Smooth muscle cell (in vitro differentiated cells): ENCODE measurements around the gene SNAPIN. TPM values are rescaled to one million over a fixed set of nuclear protein-coding genes. Genes with fewer than 3 reads are reported as not detected.

ENCODE experiments used
- DNase-seq: peaks from one replicate; lab custom pipeline; 2025; ENCODE audit not compliant: unreplicated experiment; lab: John Stamatoyannopoulos, UW
- H2AFZ ChIP-seq: fragments of 200-600 bp; sonication (generic); 2 replicates; pipeline ENCODE4 v1.6.0; 2016; ENCODE audit warnings: antibody characterized with exemption, low read depth, mild to moderate bottlenecking
- H3F3A ChIP-seq: fragments of 200-600 bp; sonication (generic); 2 replicates; pipeline ENCODE4 v1.6.0; 2017; ENCODE audit warnings: antibody characterized with exemption, low read depth
- H3K27ac ChIP-seq: fragments of 200-600 bp; sonication (generic); 2 replicates; pipeline ENCODE4 v1.5.1; 2016; ENCODE audit warnings: low read depth, mild to moderate bottlenecking
- H3K27me3 ChIP-seq: fragments of 200-600 bp; sonication (generic); 2 replicates; pipeline ENCODE4 v1.6.1; 2016; ENCODE audit warnings: low read depth, mild to moderate bottlenecking
- H3K36me3 ChIP-seq: fragments of 200-600 bp; sonication (generic); 2 replicates; pipeline ENCODE4 v1.5.1; 2016; ENCODE audit warnings: low read depth
- H3K4me1 ChIP-seq: fragments of 200-600 bp; sonication (generic); 2 replicates; pipeline ENCODE4 v1.5.1; 2016; ENCODE audit warnings: low read depth
- H3K4me2 ChIP-seq: fragments of 200-600 bp; sonication (generic); 2 replicates; pipeline ENCODE4 v1.6.0; 2016; ENCODE audit warnings: mild to moderate bottlenecking
- H3K4me3 ChIP-seq: fragments of 200-600 bp; sonication (generic); 2 replicates; pipeline ENCODE4 v1.5.1; 2016; ENCODE audit warnings: mild to moderate bottlenecking
- H3K79me2 ChIP-seq: fragments of 200-600 bp; sonication (generic); 2 replicates; pipeline ENCODE4 v1.6.0; 2016; ENCODE audit warnings: low read depth, mild to moderate bottlenecking
- H3K9ac ChIP-seq: fragments of 200-600 bp; sonication (generic); 2 replicates; pipeline ENCODE4 v1.6.0; 2016; ENCODE audit warnings: low read depth
- H3K9me3 ChIP-seq: fragments of 200-600 bp; sonication (generic); replicated peaks from 2 replicates; pipeline ENCODE4 v1.5.1; 2016; ENCODE audit warnings: low read depth
- H4K20me1 ChIP-seq: fragments of 200-600 bp; sonication (generic); 2 replicates; pipeline ENCODE4 v1.6.0; 2016; ENCODE audit warnings: low read depth
- WGBS: methylation state at CpG from one replicate; pipeline ENCODE4 v1.1.7; 2016; ENCODE audit warnings: low lambda C conversion rate; 5-methylcytosine and 5-hydroxymethylcytosine counted together
- polyA plus RNA-seq: library from polyadenylated mRNA; unstranded; fragments of >200 nt; fragmentation: Nextera tagmentation; extraction: Ambion mirVana; gene quantifications from 2 replicates; pipeline ENCODE4 v1.2.1, GENCODE V29; 2016
- total RNA-seq: library from RNA; depleted of rRNA; stranded (reverse); fragments of >200 nt; gene quantifications from 2 replicates; pipeline ENCODE4 v1.2.3, GENCODE V29; 2014
- TF ChIP-seq, protein P1 (sequence below): fragments of 200-600 bp; sonication (generic); IDR thresholded peaks from 2 replicates; pipeline ENCODE4 v1.5.1; 2017; ENCODE audit warnings: borderline replicate concordance, mild to moderate bottlenecking, antibody characterized with exemption; ENCODE audit not compliant: insufficient read depth, poor library complexity, severe bottlenecking

Gene SNAPIN
- total and polyA plus RNA-seq, 2 experiments from 2014 or later = 52.0 to 65.5 TPM

DNA sequence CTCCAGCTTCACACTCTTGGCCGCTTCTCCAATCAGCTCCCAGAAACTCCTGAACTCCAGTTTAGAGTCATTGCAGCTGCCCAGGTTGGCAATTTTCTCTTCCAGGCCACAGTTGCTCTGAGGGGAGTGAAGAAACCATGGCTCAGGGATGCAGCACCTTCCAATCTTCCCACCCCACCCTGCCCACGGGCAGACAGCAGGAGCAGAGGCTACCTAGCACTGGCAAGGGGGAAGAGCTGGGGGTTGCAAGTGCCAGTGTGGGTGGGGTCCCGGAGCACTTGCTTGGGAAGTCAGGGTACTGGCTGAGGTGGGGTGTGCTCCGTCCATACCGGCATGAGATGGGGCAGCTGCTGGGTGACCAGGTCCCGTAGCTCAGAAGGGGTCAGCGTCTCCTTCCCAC is 43.6 kb upstream of the SNAPIN start:
- Histone ChIP-seq H3K4me2 (no peak overlapping the region), H3F3A (peaks cover 8% of the 10 kb centered on the region), H2AFZ (no peak overlapping the region), H3K27ac (no peak overlapping the region), H3K9me3 (no peaks in the 10 kb centered on the region), H3K79me2 (peaks cover 33% of the 10 kb centered on the region), H3K4me1 (peaks cover 29% of the 10 kb centered on the region), H3K4me3 (no peak overlapping the region), H4K20me1 (no peaks in the 10 kb centered on the region), H3K27me3 (no peaks in the 10 kb centered on the region), H3K9ac (no peak overlapping the region), H3K36me3 (no peaks in the 10 kb centered on the region)
- DNase-seq = no peak
- TF ChIP-seq, protein P1, sequence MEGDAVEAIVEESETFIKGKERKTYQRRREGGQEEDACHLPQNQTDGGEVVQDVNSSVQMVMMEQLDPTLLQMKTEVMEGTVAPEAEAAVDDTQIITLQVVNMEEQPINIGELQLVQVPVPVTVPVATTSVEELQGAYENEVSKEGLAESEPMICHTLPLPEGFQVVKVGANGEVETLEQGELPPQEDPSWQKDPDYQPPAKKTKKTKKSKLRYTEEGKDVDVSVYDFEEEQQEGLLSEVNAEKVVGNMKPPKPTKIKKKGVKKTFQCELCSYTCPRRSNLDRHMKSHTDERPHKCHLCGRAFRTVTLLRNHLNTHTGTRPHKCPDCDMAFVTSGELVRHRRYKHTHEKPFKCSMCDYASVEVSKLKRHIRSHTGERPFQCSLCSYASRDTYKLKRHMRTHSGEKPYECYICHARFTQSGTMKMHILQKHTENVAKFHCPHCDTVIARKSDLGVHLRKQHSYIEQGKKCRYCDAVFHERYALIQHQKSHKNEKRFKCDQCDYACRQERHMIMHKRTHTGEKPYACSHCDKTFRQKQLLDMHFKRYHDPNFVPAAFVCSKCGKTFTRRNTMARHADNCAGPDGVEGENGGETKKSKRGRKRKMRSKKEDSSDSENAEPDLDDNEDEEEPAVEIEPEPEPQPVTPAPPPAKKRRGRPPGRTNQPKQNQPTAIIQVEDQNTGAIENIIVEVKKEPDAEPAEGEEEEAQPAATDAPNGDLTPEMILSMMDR = no peak
- 93% methylated on average over 6 of the region's 7 CpGs for WGBS

DNA sequence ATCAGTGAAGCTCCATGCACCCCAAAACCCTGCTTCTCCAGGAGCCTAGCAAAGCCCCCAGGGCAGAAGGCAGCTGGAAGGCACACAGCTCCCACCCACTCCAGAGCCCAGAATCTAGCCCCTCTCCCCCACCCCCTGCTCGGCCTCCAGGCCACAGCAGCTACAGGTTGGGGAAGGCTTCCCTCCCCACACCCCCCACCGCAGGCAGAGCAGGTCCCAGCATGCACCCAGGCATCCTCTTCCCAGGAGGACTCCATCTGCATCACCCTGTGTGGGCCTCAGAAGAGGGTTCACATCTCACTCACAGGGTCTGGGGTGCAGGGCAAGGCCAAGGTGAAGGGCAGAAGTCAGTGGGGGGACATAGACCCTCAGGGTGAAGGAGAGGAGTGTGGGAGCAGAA is 43.1 kb upstream of the SNAPIN start:
- Histone ChIP-seq H3K27me3 (no peaks in the 10 kb centered on the region), H3K36me3 (no peaks in the 10 kb centered on the region), H3K27ac (no peak overlapping the region), H3K79me2 (peaks cover 30% of the 10 kb centered on the region), H3K9me3 (no peaks in the 10 kb centered on the region), H3F3A (peaks cover 4% of the 10 kb centered on the region), H4K20me1 (no peaks in the 10 kb centered on the region), H2AFZ (no peak overlapping the region), H3K4me2 (peak overlapping the region; percentile 11), H3K9ac (no peak overlapping the region), H3K4me3 (peak overlapping the region; percentile 39), H3K4me1 (peaks cover 24% of the 10 kb centered on the region)
- WGBS = 87% methylated on average over 2 of the region's 2 CpGs
- DNase-seq = no peak
- TF ChIP-seq, protein P1 = no peak

GRCh38 chr1:153616144-153616916 is 42.2 kb upstream of the SNAPIN start, which contains the start of gene S100A14:
Gene S100A14 (minus strand): TSS chr1:153616325. CDS start chr1:153615858, 467 bp downstream.
- Histone ChIP-seq H3K27ac (no peak within 1 kb of the TSS), H3K27me3 (no peaks in the 10 kb centered on the region), H4K20me1 (no peaks in the 10 kb centered on the region), H2AFZ (no peak within 1 kb of the TSS), H3K4me1 (peaks cover 18% of the 10 kb centered on the region), H3K4me2 (peak within 1 kb of the TSS; percentile 11), H3K4me3 (peak within 1 kb of the TSS; percentile 39), H3F3A (no peaks in the 10 kb centered on the region), H3K36me3 (no peaks in the 10 kb centered on the region), H3K79me2 (peaks cover 23% of the 10 kb centered on the region), H3K9me3 (no peaks in the 10 kb centered on the region), H3K9ac (no peak within 1 kb of the TSS)
- DNase-seq = no peak
- WGBS = 76% methylated on average over 10 of the region's 10 CpGs
- TF ChIP-seq, protein P1 = no peak

DNA sequence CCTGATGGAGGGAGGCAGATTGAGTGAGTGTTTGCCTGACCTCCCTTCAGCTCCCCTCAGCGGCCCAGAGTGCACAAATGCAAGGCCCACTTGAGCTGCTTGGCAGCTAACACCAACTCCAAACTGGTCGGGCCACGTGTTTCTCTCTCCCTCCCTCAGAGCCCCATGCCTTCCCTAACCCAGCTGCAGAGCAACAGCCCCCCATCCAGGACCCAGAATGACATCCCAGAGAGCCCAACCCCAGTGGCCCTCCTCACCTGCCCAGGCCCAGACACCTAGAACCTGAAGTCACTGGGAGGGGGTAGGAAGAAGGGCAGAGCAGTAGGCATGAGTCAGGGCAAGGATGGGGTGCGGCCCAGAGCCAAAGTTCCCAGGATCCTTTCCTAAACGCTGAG is 41.6 kb upstream of the SNAPIN start:
- Histone ChIP-seq H4K20me1 (no peaks in the 10 kb centered on the region), H3K9ac (no peak overlapping the region), H3K4me2 (no peak overlapping the region), H3F3A (no peaks in the 10 kb centered on the region), H3K36me3 (no peaks in the 10 kb centered on the region), H3K9me3 (no peaks in the 10 kb centered on the region), H3K4me1 (peaks cover 14% of the 10 kb centered on the region), H3K27ac (no peak overlapping the region), H2AFZ (no peak overlapping the region), H3K79me2 (peaks cover 17% of the 10 kb centered on the region), H3K27me3 (no peaks in the 10 kb centered on the region), H3K4me3 (no peak overlapping the region)
- TF ChIP-seq, protein P1 = no peak
- no peak for DNase-seq
- whole genome bisulfite sequencing = 93% methylated on average over 5 of the region's 5 CpGs
